Activated T-helper 9 cell treated with anti-CD3 and anti-CD28 coated beads, Interleukin-2, amount 50 U/mL, for 16 hours (primary cell): Measurements from ENCODE around the gene UPB1.
"Not testable (repeated sequence)": the region's sequence is repeated elsewhere in the genome, so short reads cannot be mapped to it uniquely, and the experiment has no call there.

Source experiments
- DNase-seq: peaks from one replicate; pipeline ENCODE4 v3.0.0-alpha.2; 2020; ENCODE audit warnings: low read depth

UPB1 gene

DNA sequence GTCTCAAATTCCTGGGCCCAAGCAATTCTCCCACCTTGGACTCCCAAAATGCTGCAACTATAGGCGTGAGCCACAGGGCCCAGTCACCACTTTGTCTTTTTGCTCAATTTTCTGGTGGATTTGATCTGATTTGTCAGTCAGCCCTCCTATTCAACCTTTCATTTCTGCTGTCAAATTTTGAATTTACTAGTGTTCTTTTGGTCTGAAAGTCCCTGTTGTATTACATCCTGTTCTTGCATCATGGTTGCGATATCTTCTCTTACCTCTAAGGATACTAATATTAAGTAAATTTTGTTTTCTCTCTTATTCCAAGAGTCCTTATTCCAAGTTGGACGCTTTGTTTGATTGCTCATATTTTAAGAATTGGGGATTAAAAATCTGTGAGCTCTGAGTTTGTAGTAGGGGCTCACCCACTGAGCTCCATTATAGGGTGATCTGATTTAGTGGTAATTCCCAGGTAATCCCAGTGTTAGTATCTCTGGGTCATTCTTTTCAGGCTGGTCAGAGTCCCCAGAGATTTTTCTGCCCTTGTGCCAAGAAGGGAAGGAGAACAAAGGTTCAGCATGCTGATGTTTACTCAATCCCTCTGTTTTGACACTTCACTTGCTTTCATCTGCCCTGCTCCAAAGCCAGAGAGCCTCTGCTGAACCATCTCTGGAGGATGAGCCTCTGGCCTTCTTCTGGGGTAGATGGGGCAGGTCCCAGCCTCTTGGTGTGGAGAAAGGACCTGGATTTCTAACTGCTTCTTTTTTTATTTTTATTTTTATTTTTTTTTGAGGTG is 10.0 kb downstream of the UPB1 start:
- no peak for DNase-seq

DNA sequence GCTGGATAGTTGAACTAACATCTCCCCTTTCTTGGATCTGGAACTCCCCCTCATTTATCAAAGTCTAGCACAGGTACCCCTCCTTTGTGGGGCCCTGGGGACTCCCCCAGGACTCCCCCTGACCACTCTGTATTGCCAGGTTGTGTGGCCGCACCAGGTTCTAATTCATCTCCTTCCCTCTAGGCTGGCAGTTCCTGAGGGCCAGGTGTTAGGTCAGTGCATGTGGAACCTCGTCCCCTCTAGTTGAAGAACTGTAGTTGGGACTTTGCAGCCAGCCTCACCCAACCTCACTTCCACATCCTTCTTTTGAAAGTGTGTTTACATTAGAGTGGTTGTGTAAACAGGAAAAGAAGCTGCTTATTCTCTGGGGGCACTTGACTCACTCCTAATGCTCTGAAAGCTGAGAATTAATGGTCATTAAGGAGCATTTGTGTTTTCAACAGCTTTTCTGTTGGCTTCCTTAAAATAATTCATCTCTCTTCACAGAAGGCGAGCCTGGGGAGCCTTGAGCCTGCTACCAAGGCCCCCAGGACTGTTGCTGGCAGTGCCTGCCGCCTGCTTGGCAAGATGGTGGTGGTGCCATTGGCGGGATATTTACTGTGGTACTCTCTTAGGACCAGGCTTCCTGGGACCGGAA is 11.8 kb downstream of the UPB1 start:
- DNase-seq: no peak

DNA sequence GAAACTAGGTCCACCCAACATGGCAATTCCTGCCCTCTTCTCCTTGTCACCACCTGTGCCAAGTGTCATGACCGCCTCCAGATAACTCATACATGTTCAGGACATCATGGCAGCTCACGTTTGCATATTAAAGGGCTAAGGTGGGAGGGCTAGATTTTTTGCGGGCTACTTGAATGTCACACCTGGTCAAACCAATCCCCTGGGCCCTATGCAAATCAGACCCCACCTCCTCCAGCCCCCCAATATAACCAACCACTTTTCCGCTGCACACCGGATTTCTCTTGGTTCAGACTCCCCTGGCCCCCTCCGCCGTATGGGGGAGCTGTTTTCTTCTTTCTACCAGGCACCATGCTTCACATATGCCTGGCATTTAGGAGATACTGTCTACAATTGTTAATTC is 12.6 kb downstream of the UPB1 start:
- no peak for DNase-seq

DNA sequence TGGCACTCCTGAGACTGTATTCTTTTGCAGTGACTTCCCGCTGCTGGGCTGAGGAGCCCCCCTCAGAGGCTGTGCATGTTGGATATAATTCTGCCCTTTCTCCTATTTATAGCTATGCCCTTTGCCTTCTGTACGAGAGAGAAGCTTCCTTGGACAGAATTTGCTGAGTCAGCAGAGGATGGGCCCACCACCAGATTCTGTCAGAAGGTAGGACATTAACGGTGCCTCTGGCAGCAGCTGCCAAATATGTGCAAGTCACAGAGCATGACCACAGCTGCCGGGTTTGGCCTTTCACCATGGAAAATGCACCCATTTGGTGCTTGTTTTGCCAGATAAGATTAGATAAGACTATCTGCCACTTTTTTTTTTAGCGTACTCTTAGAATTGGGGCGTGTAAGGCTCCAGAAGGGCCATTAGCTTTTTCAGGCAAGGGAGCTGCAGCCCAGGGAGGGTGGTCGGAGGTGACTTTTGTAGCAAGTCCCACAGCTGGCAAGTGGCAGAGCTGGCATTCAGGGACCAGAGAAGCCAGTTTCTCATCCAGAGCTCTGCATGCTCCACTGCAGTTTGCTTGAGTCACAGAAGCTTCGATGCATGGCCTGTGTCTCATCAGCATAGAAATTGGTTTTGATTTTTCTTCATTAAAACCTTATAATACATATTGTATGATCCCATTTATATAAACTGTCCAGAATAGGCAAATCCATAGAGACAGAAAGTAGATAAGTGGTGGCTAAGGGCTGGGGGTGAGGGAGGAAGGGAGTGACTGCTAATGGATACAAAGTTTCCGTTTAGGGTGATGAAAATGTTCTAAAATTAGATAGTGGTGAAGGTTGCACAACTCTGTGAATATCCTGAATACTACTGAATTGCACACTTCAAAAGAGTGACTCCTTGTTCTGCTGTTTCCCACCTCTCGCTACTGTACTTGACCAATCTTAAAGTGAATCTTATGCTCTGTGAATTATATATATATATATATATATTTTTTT is 15.8 kb downstream of the UPB1 start:
- no peak for DNase-seq

DNA sequence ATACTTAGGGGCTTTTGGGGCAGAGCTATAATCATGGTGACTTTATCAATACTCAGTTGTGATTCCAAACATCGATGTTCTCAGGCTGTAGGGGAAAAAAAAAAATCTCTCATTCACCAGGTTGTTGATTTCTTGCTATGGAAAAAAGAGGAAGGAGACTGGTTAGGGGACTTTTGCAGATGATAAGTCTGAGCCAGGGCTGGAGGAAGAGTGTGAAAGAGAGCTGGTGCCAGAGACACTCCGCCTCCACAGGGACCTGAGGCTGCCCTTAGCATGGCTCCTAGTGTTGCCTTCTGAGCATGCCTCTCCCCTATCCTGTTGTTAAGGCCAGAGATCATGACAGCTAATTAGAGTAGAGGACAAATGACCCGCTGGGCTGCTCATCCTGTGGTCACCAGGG is 16.9 kb downstream of the UPB1 start:
- DNase-seq: no peak

DNA sequence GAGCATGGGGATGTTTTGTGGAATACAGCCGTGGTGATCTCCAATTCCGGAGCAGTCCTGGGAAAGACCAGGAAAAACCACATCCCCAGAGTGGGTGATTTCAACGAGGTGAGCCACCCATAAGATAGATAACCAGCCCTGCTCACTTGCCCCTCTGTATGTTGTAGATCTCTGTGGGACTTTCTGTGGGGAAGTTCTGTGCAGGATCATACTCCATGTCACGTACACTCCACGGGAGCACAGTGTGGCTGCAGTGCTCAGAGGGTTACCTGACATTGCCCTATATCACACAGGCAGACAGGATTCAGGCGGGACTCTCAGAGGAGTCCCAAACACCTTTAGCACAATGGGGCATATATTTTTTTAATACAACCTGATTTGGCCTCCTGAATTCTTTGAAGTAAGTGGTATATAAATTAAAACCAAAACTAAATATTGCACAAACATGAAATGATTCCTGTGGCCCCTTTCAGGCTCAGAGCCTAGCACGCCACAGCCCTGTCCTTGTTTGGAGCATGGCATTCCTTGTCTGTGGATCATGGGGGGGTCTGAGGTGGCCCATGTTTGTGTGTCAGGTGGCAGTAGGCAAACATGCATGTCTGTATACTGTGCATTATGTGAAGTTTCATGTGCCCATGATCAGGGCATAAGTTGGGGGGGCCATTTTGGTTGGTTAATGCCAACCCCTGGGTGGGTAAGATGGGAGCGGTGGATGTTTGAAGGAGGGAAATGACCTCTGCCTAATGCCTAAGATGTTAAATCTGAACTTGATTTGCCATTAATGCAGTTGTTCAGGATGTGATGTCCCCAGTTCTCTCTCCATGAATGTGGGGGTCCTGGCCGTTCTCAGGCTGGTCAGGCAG is 18.5 kb downstream of the UPB1 start:
- no peak for DNase-seq

DNA sequence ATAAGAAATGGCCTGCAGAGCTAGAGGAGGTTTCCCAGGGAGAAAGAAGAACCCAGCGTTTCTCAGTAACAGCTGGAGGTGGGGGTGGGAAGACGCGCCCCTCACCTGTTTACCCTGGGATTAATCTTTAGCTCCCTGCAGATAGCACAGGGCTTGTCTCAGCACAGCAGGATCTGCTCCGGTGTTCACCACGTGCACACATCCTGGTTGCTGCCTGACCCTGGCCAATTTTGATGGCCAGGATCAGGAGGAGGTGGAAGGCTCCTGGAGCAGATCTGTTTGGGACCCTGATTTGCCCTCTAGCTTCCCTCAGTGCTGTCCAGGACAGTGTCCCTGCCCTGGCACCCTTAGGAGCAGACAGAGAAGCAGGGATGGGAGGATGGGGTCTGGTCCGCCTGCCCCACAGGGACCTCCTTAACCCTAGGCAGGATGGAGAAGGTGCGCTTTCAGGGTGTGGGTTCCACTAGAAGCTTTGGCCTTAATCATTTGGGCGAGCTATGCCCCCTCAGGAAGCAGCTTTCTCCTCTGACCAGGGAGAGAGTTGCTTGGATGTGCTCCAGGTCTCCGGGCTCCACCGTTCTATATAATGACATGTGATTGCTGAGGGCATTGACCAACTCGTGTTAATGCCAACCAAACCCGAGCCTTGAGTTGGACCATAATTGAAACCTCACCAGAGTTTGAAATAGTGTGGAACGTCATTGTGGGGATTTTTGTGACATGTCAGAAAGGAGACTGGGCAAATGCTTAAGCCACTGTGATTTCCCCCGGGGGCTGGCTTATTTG is 19.3 kb downstream of the UPB1 start:
- DNase-seq: no peak

DNA sequence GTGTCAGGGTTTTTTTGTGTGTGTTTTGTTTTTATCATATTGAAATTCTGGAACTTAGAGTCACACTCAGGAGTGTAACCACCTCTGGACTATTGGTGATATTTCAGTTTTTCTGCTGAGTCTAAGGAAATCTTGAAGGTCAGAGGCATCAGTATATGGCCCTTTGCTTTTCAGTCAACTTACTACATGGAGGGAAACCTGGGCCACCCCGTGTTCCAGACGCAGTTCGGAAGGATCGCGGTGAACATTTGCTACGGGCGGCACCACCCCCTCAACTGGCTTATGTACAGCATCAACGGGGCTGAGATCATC is 19.9 kb downstream of the UPB1 start:
- no peak for DNase-seq

DNA sequence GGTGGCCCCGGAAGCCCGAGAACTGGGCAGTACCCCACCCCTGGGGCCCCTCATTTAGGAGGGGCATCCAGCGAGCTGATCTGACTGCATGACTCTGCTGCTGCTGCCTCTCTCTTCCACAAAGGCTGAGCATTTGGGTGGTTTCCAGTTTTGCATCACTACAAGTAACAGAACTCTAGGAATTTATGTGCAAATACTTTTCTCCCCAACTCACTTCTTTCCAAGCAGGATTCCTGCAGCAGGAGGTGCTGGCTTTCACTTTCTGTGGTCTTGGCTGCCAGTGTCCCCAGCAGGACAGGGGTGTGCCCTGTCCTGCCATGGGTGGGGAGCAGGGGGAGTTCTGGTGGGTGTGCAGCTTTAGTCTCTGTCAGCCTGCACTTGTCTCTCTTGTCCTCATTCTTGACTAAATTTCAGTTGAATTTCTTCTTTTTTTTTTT is 21.2 kb downstream of the UPB1 start:
- DNase-seq: no peak

DNA sequence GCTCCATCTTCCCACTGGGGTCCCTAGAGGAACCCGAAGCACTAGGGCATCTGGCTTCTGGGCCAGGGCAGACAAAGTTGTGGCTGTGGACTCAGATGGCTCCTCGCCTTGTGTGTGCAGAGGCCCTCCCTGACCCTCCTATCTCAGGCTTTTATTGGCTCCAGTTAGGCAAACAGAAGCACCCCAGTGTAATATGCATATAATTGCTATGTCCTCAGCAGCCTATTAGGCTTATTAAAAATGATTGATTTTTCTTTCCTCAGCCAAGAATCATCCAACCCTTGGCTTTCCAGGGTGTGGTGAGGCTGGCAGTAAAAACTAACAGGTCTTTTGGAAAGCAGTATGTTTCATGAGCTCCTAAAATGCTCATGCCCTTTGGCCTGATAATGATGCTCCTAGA is 22.3 kb downstream of the UPB1 start:
- no peak for DNase-seq

DNA sequence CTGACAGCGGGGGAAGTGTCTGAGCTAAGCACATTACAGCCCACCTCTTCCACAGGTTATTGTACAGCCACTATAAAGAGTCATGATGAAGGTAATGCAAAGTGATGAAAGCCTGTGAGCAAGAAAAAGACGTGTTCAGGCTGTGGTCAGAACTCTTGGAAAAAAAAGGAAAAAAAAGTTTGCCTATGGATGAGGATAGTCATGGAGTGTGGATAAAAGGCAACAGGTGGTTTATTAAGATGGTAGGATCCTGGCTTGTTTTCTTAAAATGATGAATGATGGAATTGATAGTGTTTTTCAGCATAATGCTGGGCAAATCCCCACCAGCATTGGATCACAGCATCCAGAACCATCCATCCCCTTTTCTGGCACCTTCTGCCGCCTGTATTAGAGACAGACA is 23.1 kb downstream of the UPB1 start:
- no peak for DNase-seq

DNA sequence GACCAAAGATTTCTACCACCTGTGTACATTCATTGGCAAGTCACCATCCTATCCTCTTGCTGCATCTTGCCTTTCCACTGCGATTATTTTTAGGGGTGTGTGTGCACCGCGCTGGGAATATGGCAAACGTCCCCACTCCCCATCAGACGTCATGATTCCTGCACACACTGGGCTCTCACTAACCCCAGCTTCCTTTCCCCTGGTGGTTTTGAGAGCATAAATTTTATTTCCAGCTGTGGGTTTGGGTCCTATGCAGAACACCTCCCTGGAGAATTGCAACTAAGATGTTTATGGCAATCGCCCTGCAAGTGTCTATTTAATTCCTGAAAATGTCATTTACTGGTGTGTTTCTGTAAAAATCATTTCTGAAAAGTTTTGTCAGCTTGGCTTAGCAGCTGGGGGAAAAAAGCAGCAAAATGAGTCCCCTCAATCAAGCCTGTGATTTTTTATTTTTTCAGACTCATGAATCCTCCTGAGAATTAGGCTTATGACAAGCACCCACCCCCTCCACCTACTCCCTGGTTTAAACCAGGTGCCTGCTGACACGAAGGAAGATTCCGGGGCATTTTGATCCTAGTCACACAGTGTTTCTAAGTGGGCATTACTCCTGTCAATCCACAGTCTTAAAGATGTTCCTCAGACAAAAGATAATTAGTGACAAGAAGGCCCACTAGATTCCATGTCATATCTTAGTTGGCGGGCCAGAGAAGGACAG is 23.8 kb downstream of the UPB1 start:
- no peak for DNase-seq

DNA sequence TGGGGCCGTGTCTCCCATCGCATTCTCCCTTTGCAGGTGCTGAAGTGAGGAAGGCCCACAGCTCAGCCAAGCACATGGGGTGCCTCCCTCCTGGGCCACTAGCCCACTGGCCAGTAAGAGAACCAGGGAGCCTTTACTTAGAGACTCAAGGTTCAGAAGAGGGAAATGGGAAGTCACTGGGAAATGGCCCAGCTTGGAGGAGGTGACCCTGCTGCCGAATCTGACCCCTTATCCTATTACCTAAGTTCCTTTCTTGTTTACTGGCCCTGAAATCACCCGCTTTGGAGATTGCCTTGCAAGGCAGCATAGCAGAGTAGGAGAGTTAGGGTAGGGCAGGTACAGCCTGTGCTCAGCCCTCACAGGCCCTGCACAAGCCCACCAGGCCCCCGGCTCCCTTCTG is 24.4 kb downstream of the UPB1 start:
- no peak for DNase-seq

DNA sequence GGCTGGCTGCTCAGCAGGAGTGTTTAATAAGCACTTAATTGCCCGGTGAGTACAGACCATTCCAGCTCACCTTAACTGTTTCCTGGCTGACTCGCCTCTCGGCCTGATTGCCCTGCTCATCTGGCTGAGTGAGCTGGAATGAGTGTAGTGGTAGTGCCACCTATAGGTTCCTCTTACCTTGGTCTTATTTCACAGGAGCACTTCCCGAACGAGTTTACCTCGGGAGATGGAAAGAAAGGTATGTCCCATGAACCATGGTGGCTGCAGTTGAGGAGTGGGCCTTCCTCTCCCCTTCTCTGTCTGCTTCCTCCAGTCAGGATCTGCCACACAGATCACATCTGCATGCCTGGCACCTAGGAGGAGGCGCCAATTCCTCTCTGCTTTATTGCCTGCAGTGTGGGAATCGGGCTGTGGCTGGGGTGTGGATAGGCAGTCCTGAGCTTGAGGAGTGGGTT is 26.7 kb downstream of the UPB1 start:
- no peak for DNase-seq

DNA sequence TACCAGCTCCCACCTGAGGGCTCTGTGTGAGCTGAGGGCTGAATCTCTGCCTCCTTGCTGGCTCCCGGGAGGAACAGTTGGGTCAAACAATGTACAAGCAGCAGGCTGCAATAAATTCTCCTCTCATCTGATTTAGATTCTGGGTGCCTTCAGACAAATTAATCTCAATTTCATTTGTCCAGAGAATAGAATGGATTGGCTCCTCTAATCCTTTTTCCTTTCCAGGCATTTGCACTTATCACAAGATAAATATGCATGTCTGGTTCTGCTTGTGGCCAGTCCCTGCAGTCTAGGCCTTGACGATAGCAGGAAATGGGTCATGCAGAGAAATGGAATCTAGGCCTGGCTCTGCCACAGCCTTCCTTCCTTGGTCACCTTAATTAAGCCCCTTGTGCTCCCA is 28.7 kb downstream of the UPB1 start:
- DNase-seq: no peak

DNA sequence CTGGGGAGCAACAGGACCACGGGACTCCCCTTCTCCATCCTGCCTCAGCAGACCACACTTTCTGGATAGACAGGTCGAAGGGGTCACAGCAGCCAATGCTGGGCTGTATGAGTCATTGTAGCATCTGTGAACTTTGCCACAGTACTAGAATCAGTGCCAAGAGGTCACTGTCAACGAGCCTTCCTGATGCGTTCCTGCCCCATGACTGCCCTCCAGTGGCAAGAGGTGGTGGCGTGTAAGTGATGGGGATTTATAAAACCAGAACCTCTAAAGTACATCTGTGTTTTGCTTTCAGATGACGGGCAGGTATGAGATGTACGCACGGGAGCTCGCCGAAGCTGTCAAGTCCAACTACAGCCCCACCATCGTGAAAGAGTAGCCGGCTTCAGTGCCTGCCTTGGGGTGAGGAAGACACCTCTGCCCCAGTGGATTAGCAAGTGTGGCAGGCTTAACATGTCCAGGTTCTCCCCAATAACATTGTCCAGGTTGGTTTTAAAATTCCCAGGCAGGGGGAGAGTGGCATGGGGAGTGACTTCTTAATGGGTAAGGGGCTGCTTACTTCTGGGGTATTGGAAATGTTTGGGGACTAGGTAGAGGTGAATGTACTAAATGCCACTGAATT is 30.4 kb downstream of the UPB1 start:
- peak; percentile 58 for DNase-seq

DNA sequence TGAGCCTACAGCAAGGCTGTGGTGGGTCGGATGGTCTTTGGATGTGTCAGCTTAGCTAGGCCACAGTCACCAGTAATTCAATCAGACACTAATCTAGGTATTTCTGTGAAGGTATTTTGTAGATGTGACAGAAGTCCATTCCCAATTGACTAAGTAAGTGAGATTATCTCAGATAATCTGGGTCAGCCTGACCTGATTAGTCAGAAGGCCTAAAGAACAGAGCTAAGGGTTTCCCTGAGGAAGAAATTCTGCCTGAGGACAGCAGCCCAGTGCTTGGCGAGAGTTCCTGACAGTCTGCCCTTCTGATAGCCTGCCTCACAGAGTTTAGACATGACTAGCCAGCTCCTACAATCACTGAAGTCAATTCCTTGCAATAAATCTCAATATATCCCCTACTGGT is 31.1 kb downstream of the UPB1 start:
- no peak for DNase-seq

DNA sequence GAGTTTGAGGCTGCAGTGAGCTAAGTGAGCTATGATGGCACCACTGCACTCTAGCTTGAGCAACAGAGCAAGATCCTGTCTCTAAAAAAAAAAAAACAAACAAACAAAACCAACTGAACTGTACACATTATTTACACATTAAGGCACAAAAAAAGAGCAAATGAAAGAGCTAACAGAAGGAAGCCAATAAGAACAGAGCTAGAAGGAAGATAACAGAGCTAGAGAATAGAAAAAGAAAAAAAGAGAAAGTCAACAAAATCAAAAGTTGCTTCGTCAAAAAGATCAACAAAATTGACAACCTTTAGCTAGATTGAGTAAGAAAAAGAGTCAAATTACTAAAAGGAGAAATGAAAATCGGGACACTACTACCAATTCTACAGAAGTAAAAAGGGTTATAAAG is 34.8 kb downstream of the UPB1 start:
- DNase-seq: no peak

DNA sequence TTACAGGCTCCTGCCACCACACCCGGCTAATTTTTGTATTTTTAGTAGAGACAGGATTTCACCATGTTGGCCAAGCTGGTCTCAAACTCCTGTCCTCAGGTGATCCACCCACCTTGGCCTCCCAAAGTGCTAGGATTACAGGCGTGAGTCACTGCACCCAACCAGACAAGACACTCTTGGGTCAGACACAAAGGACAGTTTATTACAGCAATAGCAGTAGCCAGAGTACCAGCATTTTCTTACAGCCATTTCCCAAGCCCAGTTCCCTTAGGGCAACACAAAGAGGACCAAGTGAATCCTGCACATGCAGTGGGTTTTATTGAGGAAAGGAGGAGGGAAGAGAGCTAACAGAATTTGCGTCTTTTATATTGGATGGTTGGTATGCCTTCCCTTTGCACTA is 35.8 kb downstream of the UPB1 start:
- not testable (repeated sequence) for DNase-seq

DNA sequence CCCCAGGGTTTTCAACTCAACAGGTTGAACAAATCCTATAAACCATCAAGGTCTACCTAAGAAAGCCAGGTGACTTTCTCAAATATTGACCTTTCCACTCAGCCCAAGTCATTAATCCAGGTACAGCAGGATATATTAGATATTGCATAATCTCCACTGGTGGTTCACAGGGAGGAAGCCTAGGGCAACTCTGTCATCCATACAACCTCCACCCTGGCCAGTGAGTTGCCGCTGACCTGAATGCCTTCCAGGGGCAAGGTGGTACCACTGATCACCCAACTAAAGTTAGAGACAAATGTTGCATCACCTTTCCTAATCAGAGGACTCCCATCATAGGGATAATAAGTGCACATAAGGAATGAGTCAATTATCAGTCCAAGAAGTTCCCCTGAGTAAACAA is 36.9 kb downstream of the UPB1 start:
- no peak for DNase-seq
